A549 (cell line): Measurements from ENCODE around the gene S1PR2. TPM values are rescaled to one million over a fixed set of nuclear protein-coding genes. Genes with fewer than 3 reads are reported as not detected.

Source experiments
- ATAC-seq, 2 experiments: fragments of 200-7000 bp in 1 of 2; fragments of >200 bp in 1 of 2; cut with Nextera tagmentation in 1 of 2; cut with Tn5 transposase in 1 of 2; 3 replicates each; pipeline versions ENCODE4 v1.8.0 to v1.9.1; 2018 to 2020; ENCODE audit warnings: mild to moderate bottlenecking in 1 of 2, moderate library complexity in 1 of 2
- CTCF ChIA-PET: fragments of 300-600 bp; sonication (Branson Sonifier 250); formaldehyde crosslinking; extraction: SDS; loops from one replicate; lab custom pipeline; 2021; ENCODE audit warnings: antibody characterized with exemption, inconsistent platforms; lab: Yijun Ruan, JAX
- POLR2A ChIA-PET: fragments of 350-600 bp; formaldehyde crosslinking; extraction: SDS; loops from one replicate; lab custom pipeline; 2021; ENCODE audit warnings: antibody characterized with exemption, inconsistent platforms; lab: Yijun Ruan, JAX
- DNase-seq, 2 experiments: peaks; one replicate each; pipeline versions ENCODE4 v3.0.0 to v3.0.0-alpha.2; 2011 to 2016; ENCODE audit warnings: low read depth in 1 of 2, low spot score in 1 of 2
- FAIRE-seq: peaks from 2 replicates; lab custom pipeline; 2011; peaks lifted over from hg19 to GRCh38; lab: Jason Lieb, UNC
- H3K27ac ChIP-seq, 2 experiments: fragments of >200 bp; sonication (Bioruptor Twin); formaldehyde crosslinking; 3 replicates each; pipeline ENCODE4 v1.5.1; 2016 to 2017
- H3K4me1 ChIP-seq: fragments of >200 bp; sonication (Bioruptor Twin); formaldehyde crosslinking; 3 replicates; pipeline ENCODE4 v1.6.1; 2016
- H3K4me2 ChIP-seq: fragments of >200 bp; sonication (Bioruptor Twin); formaldehyde crosslinking; 3 replicates; pipeline ENCODE4 v1.6.1; 2016
- H3K4me3 ChIP-seq: fragments of >200 bp; sonication (Bioruptor Twin); formaldehyde crosslinking; 3 replicates; pipeline ENCODE4 v1.5.1; 2016
- H3K9me3 ChIP-seq: fragments of >200 bp; sonication (Bioruptor Twin); formaldehyde crosslinking; 3 replicates; pipeline ENCODE4 v1.6.1; 2016
- BHLHE40 ChIP-seq: IDR thresholded peaks from 2 replicates; pipeline ENCODE4 v1.6.1; 2012; ENCODE audit warnings: low read depth, low read length, inconsistent platforms
- CBX8 ChIP-seq: fragments of 200-600 bp; sonication (generic); IDR thresholded peaks from 2 replicates; pipeline ENCODE4 v1.6.1; 2016
- CEBPB ChIP-seq, 2 experiments: fragments of >200 bp in 1 of 2; sonication (Bioruptor Twin) in 1 of 2; formaldehyde crosslinking in 1 of 2; IDR thresholded peaks; 2 replicates each; pipeline ENCODE4 v1.6.1; 2012 to 2016
- CHD2 ChIP-seq: fragments of 150-350 bp; IDR thresholded peaks from 2 replicates; pipeline ENCODE4 v1.6.1; 2014; ENCODE audit warnings: low read length; ENCODE audit not compliant: partially characterized antibody
- CTCF ChIP-seq: fragments of >200 bp; sonication (Bioruptor Twin); formaldehyde crosslinking; IDR thresholded peaks from 3 replicates; pipeline ENCODE4 v1.5.1; 2016
- EHF ChIP-seq: fragments of 250-450 bp; sonication (Bioruptor Pico); IDR thresholded peaks from 2 replicates; pipeline ENCODE4 v1.5.0; 2020; ENCODE audit warnings: mild to moderate bottlenecking
- EHMT2 ChIP-seq: fragments of 200-600 bp; sonication (generic); IDR thresholded peaks from 2 replicates; pipeline ENCODE4 v1.6.1; 2016; ENCODE audit warnings: antibody characterized with exemption, low read depth, mild to moderate bottlenecking, moderate library complexity
- FOSB ChIP-seq: fragments of 250-450 bp; sonication (Bioruptor Pico); IDR thresholded peaks from 2 replicates; pipeline ENCODE4 v1.5.0; 2020; ENCODE audit warnings: mild to moderate bottlenecking, moderate library complexity
- FOSL2 ChIP-seq, 2 experiments: fragments of 450-650 bp in 1 of 2; fragments of >200 bp in 1 of 2; sonication (Bioruptor Twin) in 1 of 2; formaldehyde crosslinking; IDR thresholded peaks; 2 replicates each; pipeline versions ENCODE4 v1.5.0 to v1.6.1; 2016 to 2020; ENCODE audit warnings: mild to moderate bottlenecking in 1 of 2, moderate library complexity in 1 of 2
- FOXS1 ChIP-seq: fragments of 250-450 bp; sonication (Bioruptor Pico); IDR thresholded peaks from 2 replicates; pipeline ENCODE4 v1.5.0; 2020; ENCODE audit warnings: mild to moderate bottlenecking, moderate library complexity
- HMGXB4 ChIP-seq: fragments of 250-450 bp; sonication (Bioruptor Pico); IDR thresholded peaks from 2 replicates; pipeline ENCODE4 v1.5.0; 2021; ENCODE audit warnings: mild to moderate bottlenecking, moderate library complexity, borderline replicate concordance
- HOXB13 ChIP-seq: fragments of 250-450 bp; sonication (Bioruptor Pico); IDR thresholded peaks from 2 replicates; pipeline ENCODE4 v1.5.0; 2020; ENCODE audit warnings: low read depth, mild to moderate bottlenecking, moderate library complexity
- HOXB5 ChIP-seq: fragments of 250-450 bp; sonication (Bioruptor Pico); IDR thresholded peaks from 2 replicates; pipeline ENCODE4 v1.5.0; 2020; ENCODE audit warnings: mild to moderate bottlenecking, moderate library complexity
- JUN ChIP-seq, 2 experiments: fragments of >200 bp; sonication (Bioruptor Twin); formaldehyde crosslinking; IDR thresholded peaks; 2 replicates in 1 of 2; 3 replicates in 1 of 2; pipeline ENCODE4 v1.6.1; 2016 to 2017
- JUNB ChIP-seq: fragments of >200 bp; sonication (Bioruptor Twin); formaldehyde crosslinking; IDR thresholded peaks from 2 replicates; pipeline ENCODE4 v1.6.1; 2016
- KDM5A ChIP-seq: fragments of 200-600 bp; sonication (generic); IDR thresholded peaks from 2 replicates; pipeline ENCODE4 v1.6.1; 2016; ENCODE audit warnings: antibody characterized with exemption, mild to moderate bottlenecking
- MAFK ChIP-seq: fragments of 450-650 bp; IDR thresholded peaks from 2 replicates; pipeline ENCODE4 v1.6.1; 2014; ENCODE audit not compliant: partially characterized antibody
- MAX ChIP-seq: IDR thresholded peaks from 2 replicates; pipeline ENCODE4 v1.6.1; 2012
- MAZ ChIP-seq: fragments of 150-350 bp; IDR thresholded peaks from 2 replicates; pipeline ENCODE4 v1.6.1; 2014; ENCODE audit warnings: antibody characterized with exemption, low read depth, low read length, borderline replicate concordance
- PBX3 ChIP-seq: IDR thresholded peaks from 2 replicates; pipeline ENCODE4 v1.6.1; 2012
- RCOR1 ChIP-seq: fragments of 150-350 bp; IDR thresholded peaks from 2 replicates; pipeline ENCODE4 v1.6.1; 2014; ENCODE audit warnings: antibody characterized with exemption, low read length, low read depth
- REST ChIP-seq: fragments of 200-600 bp; sonication (generic); IDR thresholded peaks from 2 replicates; pipeline ENCODE4 v1.6.1; 2016; ENCODE audit warnings: antibody characterized with exemption, mild to moderate bottlenecking, moderate library complexity
- RFX5 ChIP-seq: fragments of 450-650 bp; IDR thresholded peaks from 2 replicates; pipeline ENCODE4 v1.7.1; 2014; ENCODE audit warnings: antibody characterized with exemption, mild to moderate bottlenecking, moderate library complexity
- SREBF2 ChIP-seq: fragments of 450-650 bp; IDR thresholded peaks from 2 replicates; pipeline ENCODE4 v1.6.1; 2014; ENCODE audit warnings: mild to moderate bottlenecking, moderate library complexity
- TP53 ChIP-seq: fragments of 250-450 bp; sonication (Bioruptor Pico); IDR thresholded peaks from 2 replicates; pipeline ENCODE4 v1.5.0; 2021; ENCODE audit warnings: mild to moderate bottlenecking, moderate library complexity
- USF2 ChIP-seq: fragments of 450-650 bp; IDR thresholded peaks from 2 replicates; pipeline ENCODE4 v1.6.1; 2014; ENCODE audit warnings: antibody characterized with exemption
- ZC3H11A ChIP-seq: fragments of 450-650 bp; IDR thresholded peaks from 2 replicates; pipeline ENCODE4 v1.6.1; 2014; ENCODE audit warnings: antibody characterized with exemption, mild to moderate bottlenecking
- WGBS: methylation state at CpG from one replicate; pipeline ENCODE4 v1.1.6; 2017; ENCODE audit errors: missing lambda C conversion rate; 5-methylcytosine and 5-hydroxymethylcytosine counted together
- polyA plus RNA-seq, 4 experiments: library from polyadenylated mRNA; depleted of rRNA in 3 of 4; stranded (reverse); fragments of >200 nt; fragmentation: RNase III in 1 of 4; extraction: RNeasy Plus Mini Kit Qiagen cat#74134 plus additional on column Dnase treatment in 1 of 4; gene quantifications; 2 replicates in 3 of 4; 3 replicates in 1 of 4; pipeline ENCODE4 v1.2.3, GENCODE V29; 2011 to 2017

The S1PR2 gene
- polyA plus RNA-seq, 2 of the 4 experiments (the other 2 are of a cell fraction): 0.72 to 0.87 TPM

GRCh38 chr19:10214784-10215183, 16.3 kb downstream of the S1PR2 start (continued):
- no peak for TF ChIP-seq REST

- Histone ChIP-seq H3K4me3 (no peak overlapping the region), H3K4me1 (no peaks in the 10 kb centered on the region), H3K9me3 (no peaks in the 10 kb centered on the region), H3K4me2 (no peak overlapping the region), H3K27ac (no peak overlapping the region)
- FAIRE-seq (no peak), ATAC-seq (no peak), DNase-seq (no peak)
- TF ChIP-seq MAFK (no peak), CTCF (no peak), CBX8 (no peak), JUN (IDR thresholded peaks at IDR 0.05) (no peak), USF2 (no peak), MAZ (no peak), HOXB13 (CRISPR knock-in tag) (no peak), FOXS1 (CRISPR knock-in tag) (no peak), PBX3 (no peak), FOSL2 (IDR thresholded peaks at IDR 0.05) (no peak), FOSL2 (CRISPR knock-in tag; IDR thresholded peaks at IDR 0.05) (no peak), HOXB5 (CRISPR knock-in tag) (no peak), MAX (no peak), SREBF2 (no peak), TP53 (CRISPR knock-in tag) (no peak), JUNB (no peak)
- ChIA-PET CTCF (no interaction called here), POLR2A (no interaction called here)
- 60% methylated on average over 6 of the region's 6 CpGs for WGBS
Observed at GRCh38 chr19:10211691-10212090, 19.4 kb downstream of the S1PR2 start.

GRCh38 chr19:10211061-10211460, 20.1 kb downstream of the S1PR2 start:
- no peaks in the 10 kb centered on the region for H3K4me1 ChIP-seq
- FAIRE-seq (no peak), ATAC-seq (no peak), DNase-seq (no peak)
- H3K4me3 ChIP-seq: no peak overlapping the region
- no peak overlapping the region for H3K27ac ChIP-seq
- POLR2A ChIA-PET: no interaction called here
- H3K4me2 ChIP-seq: no peak overlapping the region
- no peaks in the 10 kb centered on the region for H3K9me3 ChIP-seq
- CTCF ChIA-PET: interaction anchor here (1.0 to 2.2 kb wide), 2 partner anchors 18 to 280 kb away, joined by 3 to 8 read pairs; no protein-coding TSS in a partner anchor
- TF ChIP-seq KDM5A (no peak), CBX8 (no peak), CHD2 (no peak), EHF (CRISPR knock-in tag) (no peak), RCOR1 (no peak), CEBPB (IDR thresholded peaks at IDR 0.05) (no peak), ZC3H11A (no peak), JUNB (no peak), FOSB (CRISPR knock-in tag) (no peak), RFX5 (no peak), BHLHE40 (no peak), EHMT2 (no peak), HMGXB4 (CRISPR knock-in tag) (no peak)
- 76% methylated on average over 4 of the region's 4 CpGs for WGBS
